Adrenal gland (tissue), 5 donors: ENCODE measurements around the gene LAMA1.

Experiments used
- CTCF ChIP-seq, 6 experiments: fragments of 450-650 bp in 4 of 6; fragments of 200-600 bp in 2 of 6; sonication (generic) in 1 of 6; IDR thresholded peaks; 1 replicate in 5 of 6; 2 replicates in 1 of 6; pipeline versions ENCODE4 v1.5.1 to v1.8.0; 2016 to 2021; ENCODE audit warnings: antibody characterized with exemption in 6 of 6, mild to moderate bottlenecking in 2 of 6, moderate library complexity in 1 of 6
- POLR2A ChIP-seq, 2 donors: fragments of 450-650 bp; IDR thresholded peaks; one replicate each; pipeline ENCODE4 v1.6.1; 2017; ENCODE audit warnings: antibody characterized with exemption in 2 of 2, mild to moderate bottlenecking in 2 of 2, moderate library complexity in 1 of 2
- donor health status: DM: no; HTN: no; CAD: no.

- TF ChIP-seq CTCF (IDR thresholded peaks at IDR 0.05) = no peak
- TF ChIP-seq POLR2A (IDR thresholded peaks at IDR 0.05) = no peak
These were observed 37.5 kb upstream of the LAMA1 start for GRCh38 chr18:7155092-7155491.
